Ecto neural progenitor cell (in vitro differentiated cells): Measurements from ENCODE around the gene PRR5.
"Not testable (repeated sequence)": the region's sequence is repeated elsewhere in the genome, so short reads cannot be mapped to it uniquely, and the experiment has no call there.

ENCODE experiments used
- DNase-seq: peaks from one replicate; pipeline ENCODE4 v3.0.0-alpha.2; 2018; ENCODE audit warnings: low spot score

Gene PRR5, protein sequence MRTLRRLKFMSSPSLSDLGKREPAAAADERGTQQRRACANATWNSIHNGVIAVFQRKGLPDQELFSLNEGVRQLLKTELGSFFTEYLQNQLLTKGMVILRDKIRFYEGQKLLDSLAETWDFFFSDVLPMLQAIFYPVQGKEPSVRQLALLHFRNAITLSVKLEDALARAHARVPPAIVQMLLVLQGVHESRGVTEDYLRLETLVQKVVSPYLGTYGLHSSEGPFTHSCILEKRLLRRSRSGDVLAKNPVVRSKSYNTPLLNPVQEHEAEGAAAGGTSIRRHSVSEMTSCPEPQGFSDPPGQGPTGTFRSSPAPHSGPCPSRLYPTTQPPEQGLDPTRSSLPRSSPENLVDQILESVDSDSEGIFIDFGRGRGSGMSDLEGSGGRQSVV

DNA sequence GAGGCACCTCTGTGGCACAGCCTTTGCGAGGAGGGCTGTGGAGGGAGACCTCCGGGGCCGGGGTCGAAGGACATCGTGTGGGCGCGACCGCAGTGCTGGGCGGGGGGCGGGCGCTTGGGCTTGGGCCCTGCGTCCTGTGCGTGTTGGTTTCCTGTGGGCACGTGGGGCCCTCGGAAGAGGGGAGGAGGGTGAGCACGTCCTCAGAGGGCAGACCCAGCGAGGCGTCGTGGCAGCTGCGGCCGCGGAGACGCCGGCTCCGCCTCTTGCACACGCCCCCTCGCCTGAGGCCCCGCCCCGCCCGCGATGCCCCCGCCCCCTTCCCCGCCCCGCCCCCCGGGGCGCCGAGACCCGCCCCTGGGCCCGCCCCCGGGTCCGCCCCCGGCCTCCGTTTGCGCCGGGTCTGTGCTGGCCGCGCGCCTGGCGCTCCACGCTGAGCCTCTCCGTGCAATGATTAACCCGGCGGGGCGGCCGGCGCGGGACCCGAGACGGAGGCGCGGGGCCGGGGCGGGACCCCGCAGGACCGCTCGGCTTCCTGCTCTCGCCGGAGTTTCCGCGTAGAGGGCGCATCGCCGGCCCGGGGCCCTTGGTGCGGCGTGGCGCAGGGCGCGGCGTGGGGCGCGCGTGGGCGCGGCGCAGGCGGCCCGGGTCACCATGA, at the start of gene PRR5:
TSS of gene PRR5 (plus strand) at position 381 of the 655 bp plus-strand sequence. CDS start at position 652, 271 bp downstream.
- DNase-seq = peak; percentile 86

DNA sequence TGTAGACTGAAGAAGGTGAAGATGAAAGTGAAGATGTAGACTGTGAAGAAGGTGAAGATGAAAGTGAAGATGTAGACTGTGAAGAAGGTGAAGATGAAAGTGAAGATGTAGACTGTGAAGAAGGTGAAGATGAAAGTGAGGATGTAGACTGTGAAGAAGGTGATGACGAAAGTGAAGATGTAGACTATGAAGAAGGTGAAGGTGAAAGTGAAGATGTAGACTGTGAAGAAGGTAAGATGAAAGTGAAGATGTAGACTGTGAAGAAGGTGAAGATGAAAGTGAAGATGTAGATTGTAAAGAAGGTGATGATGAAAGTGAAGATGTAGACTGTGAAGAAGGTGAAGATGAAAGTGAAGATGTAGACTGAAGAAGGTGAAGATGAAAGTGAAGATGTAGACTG, 49.1 kb upstream of the PRR5 start:
- not testable (repeated sequence) for DNase-seq

DNA sequence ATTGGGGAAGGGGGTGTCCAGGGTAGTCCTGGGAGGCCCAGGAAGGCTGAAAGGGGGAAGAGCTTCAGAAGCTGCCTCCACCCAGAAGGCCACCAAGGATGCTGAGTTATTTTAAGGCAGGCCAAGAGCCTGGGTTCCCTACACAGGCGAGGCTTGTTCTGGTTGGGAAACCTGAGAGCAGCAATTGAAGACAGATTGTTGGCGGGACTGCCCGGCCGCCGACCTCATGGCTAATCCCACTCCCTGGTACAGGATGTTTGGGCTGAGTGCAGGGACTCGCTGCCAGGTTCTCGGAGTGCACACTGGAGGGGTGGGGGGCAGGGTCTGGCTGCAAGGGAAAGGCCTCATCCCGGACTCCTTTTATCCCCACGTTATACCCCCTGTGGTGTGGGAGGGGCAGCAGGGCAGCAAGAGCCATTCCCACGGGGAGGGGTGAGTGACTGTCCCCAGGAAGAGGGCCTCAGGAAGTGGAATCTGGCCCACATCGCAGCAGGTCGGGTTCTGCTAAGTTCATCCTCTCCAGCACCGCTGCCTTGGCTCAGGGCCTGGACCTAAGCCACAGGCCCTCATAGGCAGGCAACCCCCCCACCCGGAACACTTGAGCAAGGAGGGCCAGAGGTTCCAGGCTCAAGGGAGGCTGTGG, 43.6 kb upstream of the PRR5 start:
- peak; percentile 71 for DNase-seq

DNA sequence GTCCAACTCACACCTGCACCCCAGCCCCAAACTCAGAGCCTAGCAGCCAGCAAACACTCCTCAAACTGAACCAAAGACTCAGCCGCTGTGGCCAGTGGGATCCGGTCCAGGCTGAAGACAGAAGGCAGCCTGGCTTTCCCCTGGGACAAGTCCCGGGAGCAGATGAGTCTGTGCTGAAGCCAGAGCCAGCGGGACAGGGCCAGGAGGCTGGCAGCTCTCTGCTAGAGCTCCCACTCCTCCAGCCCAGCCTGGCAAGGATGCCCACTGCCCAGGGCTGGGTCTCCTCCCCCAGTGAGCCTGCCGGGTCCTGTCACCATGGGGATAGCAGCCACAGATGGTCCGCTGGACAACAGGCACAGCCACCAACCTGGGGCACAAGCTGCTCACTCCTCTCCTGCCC, 42.9 kb upstream of the PRR5 start:
- no peak for DNase-seq

DNA sequence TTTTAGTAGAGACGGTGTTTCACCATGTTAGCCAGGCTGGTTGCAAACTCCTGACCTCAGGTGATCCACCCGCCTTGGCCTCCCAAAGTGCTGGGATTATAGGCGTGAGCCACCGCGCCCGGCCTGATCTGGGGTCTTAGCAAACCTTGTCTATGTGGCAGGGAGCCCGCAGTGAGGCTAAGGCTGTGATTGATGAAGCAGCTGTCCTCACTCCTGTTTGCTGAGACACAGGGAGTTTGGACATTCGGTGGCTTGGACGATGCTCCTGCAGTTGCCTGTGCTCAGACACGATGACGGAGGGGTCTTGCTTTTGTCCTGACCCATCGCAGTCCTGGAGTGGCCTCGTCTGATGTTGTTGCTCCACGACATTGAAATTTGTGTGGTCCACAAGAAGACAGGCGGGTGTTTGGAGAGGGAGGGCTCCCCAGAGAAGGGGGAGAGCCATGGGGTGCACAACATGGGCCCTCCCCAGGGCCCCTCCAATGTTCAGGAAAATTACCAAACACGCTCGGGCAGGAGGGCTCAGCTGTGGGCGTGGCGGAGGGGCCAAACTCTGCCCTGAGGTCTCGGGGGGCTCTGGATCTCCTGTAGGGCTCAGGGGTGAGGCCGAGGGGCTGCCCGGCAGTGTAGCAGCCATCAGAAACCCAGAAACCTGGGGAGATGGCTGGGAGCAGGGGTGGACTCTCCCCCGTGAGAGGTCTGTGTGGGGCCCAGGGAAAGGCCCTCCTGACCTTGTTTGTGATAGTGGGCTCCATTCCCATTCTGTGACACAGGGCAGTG, 41.8 kb upstream of the PRR5 start:
- DNase-seq = no peak

DNA sequence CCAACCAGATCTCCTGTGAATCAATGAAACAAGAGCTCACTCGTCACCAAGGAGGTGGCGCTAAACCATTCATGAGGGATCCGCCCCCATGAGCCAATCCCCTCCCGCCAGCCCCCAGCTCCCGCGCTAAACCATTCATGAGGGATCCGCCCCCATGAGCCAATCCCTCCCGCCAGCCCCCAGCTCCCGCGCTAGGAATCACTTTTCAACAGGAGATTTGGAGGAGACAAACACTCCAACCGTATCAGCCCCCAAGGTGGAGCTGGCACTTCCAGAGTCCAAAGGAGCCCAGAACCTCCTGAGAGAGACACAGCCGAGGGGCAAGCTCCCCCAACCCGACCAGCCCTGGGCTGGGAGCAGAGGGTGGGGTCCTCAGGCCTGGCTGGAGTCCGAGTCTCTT, 40.9 kb upstream of the PRR5 start:
- no peak for DNase-seq

DNA sequence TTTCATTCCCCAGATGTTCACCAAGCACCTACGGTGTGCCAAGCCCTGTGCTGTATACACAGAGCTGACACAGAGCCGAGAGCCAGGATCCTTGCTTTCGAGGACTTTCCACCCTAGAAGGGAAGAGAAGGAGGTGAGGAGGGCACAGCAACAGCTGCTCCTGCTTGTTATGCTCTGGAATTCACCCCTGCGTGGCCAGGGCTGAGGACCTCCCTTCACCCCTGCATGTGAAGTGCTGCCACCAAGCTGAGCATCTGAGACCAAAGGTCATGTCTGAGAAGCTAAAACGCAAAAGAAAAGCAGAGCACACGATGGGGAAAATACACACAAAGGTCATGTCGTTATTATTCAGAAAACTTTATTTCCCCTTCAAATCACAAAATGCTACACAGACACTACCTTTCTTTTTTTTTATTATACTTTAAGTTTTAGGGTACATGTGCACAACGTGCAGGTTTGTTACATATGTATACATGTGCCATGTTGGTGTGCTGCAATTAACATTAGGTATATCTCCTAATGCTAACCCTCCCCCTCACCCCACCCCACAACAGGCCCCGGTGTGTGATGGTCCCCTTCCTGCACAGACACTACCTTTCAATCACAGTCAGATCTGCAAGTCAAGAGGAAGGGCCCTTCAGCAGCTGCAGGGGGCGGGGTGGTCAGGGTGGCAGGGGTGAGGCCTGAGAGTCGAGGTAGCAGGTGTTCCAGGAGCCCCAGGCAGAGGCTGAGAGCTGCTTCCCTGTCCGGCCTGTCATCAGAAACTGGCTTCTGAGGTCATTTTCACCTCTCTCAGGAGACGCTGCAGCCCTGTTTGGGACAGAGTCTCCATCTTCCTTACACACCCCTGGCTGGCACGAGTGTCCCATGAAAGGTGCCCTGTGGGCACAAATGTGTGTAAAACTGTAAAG, 40.1 kb upstream of the PRR5 start:
- DNase-seq = no peak

DNA sequence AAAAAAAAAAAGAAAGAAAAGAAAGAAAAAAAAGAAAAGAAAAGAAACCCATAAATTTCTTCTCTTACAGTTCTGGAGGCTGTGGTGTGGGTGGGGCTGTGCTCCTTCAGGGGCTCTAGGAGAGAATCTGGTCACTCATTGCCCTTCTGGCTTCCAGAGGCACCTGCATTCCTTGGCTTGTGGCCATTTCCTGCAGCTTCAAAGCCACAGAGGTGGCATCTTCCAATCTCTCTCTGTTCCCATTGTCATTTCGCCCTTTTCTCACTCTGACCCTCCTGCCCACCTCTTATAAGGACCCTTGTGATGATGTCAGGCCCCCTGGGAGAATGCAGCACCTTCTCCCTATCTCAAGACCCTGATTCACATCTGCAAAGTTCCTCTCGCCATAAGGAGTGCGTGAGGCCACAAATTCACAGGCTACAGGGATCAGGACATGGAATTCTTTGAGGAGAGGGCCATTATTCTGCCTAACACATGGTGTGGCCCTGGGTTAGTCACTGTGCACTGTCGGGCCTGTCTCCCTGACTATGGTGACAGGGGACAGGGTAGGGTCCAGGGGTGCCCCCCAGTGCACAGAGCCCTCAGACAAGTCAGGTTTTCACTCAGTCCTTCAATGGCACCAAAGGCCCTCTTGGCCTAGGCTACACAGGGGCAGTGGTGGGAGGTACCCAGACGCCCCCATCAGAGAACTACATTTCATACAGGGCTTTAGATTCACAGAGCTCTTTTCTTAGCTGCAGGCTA, 38.6 kb upstream of the PRR5 start:
- DNase-seq = no peak

DNA sequence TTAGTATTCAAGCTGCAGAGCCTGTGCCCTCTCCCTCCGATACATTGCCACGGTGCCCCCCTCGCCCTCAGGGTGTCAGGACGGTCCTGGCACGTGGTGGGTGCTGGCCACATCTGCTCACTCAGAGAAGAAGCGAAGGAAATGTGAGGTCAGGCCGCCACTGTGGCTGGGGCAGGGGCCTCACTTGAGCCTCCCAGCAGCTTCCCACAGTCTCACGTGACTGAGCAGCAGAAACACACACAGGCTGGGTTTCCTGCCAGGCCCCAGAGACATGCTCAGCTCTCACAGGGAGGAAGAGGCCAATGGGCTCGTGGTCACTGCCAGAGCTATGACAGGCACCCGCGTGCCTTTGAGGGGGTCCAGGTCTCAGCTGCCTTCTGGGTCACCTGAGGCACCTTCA, 37.9 kb upstream of the PRR5 start:
- no peak for DNase-seq

DNA sequence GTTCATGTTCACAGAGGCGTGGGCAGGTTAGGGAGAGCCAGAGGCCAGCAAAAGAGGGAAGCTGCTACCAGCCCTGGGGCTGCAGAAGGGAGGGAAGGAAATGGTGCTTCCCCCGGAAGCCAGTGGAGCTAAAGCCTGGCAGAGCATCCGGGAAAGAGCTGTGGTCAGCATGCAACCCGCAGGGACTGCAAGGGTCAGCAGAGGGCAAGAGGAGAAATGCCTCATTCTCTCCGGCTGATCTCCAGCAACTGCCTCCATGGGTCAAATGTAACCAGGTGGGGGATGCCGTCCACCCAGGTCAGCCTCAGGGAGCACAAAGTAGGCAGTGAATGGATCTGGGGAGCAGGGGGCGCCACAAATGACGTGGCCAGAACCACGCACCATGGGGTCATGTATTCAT, 36.9 kb upstream of the PRR5 start:
- no peak for DNase-seq

DNA sequence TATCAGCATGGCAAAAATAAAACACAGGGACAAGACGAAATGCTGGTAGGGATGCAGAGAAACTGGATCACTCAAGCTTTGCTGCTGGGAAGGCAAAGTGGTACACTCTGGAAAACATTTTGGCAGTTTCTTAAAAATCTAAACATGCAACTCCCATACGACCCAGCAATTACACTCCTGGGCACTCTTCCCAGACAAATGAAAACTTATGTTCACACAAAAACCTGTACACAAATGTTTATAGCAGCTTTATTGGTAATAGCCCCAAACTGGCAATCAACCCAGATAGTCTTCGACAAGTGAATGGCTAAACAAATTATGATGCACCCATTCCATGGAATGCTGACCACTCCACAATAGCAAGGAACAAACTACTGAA, 35.8 kb upstream of the PRR5 start:
- DNase-seq = no peak

DNA sequence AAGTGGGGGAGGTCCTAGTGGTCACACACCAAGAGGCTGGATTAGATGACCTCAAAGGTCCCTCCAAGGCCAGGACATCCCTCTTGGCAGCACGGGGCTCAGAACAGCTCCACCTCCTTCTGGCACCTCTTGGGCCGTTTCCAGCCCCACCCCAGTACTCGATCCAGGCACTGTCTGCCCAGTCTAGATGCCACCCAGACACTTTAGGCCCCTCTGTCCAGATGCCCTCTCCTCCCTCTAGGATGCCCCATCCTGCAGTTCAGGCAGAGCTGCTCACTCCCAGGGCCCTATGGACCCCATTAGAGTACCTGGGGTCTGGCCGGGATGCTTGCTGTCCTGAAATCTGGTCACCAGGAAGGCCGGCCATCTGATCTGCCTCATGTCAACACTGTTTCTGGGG, 34.7 kb upstream of the PRR5 start:
- no peak for DNase-seq

DNA sequence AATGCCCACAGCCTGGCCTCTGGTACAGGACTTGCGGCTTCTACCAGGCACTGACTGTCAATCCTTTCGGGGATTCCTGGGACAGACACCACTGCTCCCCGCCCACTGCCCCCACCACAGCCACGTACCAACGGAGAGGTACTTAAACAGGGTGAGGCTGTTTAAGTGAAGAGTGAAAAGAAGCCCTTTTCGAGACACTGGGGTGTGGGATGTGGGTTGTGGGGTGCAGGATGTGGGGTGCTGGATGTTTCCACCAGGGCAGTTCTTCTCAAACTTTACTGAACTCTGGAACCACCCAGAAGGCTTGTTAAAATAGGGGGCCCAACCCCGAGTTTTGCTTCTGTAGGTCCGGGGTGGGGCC, 34.2 kb upstream of the PRR5 start:
- no peak for DNase-seq

DNA sequence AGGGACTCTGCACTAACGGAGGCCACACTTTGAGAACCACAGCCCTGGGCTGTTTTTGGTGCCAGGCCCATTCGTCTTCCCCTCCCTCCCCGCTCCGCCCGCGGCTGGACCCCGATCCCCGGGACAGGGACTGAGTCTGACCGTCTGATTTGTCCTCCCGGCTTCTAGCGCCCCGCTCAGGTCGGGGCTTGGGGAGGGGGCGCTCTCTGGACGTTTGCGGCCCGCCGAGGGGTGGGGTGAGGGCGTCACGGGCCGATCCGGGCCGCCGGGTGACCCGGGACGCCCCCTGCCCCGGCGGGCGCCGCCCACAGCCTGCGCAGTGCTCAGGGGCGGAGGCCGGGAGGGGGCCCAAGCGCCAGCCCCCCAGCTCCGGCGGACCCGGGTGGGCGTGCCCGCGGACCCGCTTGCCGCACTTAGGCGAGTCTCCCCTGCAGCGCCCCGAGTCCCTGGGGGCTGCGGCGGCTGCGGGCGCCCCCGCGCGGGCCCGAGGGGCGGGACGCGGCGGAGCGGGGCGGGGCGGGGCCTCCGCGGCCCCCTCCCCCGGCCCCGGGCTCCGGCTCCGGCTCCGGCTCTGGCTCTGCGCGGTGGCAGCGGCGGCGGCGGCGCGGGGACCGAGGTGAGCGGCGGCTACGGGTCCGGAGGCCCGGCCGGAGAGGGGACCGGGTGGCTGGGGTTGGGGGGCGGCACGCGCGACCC, 33.7 kb upstream of the PRR5 start:
- DNase-seq = peak; percentile 81

DNA sequence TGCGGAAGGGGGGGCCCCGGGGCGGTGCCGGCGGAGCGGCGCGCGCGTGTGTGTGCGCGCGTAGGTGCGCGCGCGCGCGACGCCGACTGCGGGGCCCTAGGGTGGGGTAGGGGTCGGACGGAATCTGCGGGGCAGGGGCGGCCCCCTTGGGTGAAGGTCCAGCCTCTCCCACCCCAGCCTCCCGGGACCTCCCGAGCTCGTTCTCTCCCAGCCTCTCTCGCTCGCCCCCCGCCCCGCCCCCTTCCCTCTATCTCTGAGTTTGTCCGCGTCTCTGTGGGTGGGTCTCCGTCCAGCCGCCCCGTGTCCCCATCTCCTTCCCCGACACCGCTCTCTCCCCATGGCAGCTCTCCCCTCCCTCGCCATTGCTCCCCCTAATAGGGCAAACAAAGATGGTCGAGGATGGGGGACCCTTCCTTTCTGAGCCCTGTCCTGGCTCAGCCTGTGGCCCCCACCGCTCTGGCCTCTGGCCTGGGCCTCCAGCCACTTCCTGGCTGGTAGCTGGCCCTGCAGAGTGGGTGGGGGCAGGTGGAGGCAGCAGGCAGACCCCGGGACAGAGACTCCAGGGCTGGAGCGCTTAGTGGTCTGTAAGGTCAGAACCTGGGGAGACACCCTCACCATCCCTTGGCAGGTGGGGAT, 33.0 kb upstream of the PRR5 start:
- DNase-seq = no peak

DNA sequence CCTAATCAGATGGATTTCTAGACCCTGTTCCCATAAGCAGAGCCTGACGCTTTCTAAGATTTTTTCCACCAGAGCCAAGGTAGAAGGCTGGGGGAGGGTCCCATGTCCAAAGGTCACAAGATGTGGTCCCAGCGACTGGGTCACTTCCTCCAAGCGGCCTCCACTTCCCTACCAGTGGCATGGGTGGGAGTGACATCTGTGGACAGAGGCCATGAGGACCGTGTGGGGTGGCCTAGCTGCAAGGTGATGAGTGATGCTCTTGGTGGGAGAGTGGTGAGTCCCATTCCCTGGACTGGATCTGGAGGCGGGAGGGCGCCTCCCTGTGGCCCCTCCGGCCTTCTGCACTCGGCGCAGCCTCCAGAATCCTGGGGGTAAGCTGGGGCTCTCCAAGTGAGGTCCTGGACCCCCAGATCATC, 32.4 kb upstream of the PRR5 start:
- DNase-seq = no peak

DNA sequence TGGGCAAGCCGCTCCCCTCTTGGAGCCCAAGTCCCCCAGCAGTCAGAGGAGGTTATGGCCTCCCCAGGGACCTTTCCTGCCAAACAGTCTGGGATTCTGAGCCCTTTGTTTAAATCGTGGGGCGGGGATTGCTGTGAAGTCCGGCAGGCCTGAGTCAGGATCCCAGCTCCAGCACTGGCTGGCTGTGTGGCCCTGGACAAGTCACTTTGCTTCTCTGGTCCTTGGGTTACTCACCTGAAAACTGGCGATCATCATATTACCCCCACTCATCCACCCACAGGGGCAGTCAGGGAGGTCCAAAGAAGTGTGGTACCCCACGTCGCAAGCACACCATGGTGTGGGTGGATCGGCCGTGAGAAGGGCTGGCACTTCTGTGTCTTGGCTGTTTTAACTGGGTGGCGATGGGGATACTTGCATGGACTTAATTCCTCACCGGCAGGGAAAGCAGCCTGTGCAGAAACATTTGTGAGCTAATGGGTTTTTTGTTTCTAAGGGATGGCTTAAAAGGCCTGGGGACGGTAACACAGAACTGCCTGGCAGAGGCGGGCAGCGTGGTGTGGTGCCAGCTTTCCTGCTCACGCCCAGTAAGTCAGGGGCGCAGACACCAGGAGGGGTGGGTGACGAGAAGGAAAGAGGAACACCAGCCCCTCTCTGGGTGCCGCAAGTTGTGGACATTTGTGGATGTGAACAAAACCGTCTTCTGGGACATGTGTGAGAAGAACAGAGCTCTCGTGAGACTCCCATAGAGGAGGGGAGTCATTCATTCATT, 31.6 kb upstream of the PRR5 start:
- DNase-seq = no peak

DNA sequence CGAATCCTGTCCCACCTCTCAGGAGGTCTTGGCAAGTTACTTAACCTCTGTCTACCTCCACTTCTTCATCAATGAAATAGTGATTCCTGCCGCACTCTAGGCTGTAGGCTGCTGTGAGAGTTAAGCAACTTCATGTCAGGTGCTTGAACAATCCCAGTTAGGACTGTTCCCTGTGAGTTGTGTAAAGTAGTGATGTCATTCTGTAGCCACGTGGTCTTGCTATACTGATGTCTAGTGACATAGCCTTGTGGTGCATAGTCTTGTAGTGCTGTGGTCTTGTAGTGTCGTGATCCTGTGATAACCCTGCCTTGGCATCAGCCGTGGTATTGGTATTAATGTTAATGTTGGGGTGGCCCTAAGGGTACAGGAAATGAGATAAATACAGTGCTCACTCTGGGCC, 30.3 kb upstream of the PRR5 start:
- no peak for DNase-seq

DNA sequence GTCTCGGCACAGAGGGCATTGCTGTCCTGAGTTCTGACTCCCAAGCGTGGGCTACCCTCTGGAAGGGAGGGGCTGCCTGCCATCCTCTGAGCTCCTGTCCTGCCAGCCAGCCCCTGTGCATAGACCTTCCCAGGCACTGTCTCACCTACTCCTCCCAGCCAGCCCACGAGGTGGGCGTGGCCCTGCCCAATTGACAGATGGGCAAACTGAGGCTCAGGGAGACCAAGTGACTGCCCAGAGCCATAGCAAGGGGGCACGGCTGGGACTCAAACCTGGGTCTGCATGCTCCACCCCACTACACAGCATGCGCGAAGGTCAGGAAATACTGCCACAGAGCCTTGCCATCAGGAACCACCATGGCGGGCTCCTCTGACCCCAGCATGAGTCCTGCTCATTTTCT, 29.4 kb upstream of the PRR5 start:
- no peak for DNase-seq
